ENCODE measurements around the gene TBC1D14.

GRCh38 chr4:6939761-6940743 lies 30.4 kb downstream of the TBC1D14 start:
- TF ChIP-seq, protein P1, sequence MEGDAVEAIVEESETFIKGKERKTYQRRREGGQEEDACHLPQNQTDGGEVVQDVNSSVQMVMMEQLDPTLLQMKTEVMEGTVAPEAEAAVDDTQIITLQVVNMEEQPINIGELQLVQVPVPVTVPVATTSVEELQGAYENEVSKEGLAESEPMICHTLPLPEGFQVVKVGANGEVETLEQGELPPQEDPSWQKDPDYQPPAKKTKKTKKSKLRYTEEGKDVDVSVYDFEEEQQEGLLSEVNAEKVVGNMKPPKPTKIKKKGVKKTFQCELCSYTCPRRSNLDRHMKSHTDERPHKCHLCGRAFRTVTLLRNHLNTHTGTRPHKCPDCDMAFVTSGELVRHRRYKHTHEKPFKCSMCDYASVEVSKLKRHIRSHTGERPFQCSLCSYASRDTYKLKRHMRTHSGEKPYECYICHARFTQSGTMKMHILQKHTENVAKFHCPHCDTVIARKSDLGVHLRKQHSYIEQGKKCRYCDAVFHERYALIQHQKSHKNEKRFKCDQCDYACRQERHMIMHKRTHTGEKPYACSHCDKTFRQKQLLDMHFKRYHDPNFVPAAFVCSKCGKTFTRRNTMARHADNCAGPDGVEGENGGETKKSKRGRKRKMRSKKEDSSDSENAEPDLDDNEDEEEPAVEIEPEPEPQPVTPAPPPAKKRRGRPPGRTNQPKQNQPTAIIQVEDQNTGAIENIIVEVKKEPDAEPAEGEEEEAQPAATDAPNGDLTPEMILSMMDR (IDR thresholded peaks at IDR 0.05 in 2 of 3, conservative IDR thresholded peaks at IDR 0.05 in 1 of 3; ENCODE audit: control insufficient read depth in 2 of 3, extremely low read depth in 1 of 3, insufficient read depth in 1 of 3, low read depth in 3 of 3, low read length in 3 of 3), result no peak
- TF ChIP-seq, protein P2, sequence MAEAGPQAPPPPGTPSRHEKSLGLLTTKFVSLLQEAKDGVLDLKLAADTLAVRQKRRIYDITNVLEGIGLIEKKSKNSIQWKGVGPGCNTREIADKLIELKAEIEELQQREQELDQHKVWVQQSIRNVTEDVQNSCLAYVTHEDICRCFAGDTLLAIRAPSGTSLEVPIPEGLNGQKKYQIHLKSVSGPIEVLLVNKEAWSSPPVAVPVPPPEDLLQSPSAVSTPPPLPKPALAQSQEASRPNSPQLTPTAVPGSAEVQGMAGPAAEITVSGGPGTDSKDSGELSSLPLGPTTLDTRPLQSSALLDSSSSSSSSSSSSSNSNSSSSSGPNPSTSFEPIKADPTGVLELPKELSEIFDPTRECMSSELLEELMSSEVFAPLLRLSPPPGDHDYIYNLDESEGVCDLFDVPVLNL (IDR thresholded peaks at IDR 0.05; ENCODE audit: low read depth, low read length), result no peak
- TF ChIP-seq YY1 (IDR thresholded peaks at IDR 0.05; ENCODE audit: low read depth, low read length), result no peak
- TF ChIP-seq EZH2 (IDR thresholded peaks at IDR 0.05; ENCODE audit: borderline replicate concordance, control insufficient read depth, low read depth, low read length), result no peak
- TF ChIP-seq ZNF274 (IDR thresholded peaks at IDR 0.05; ENCODE audit: insufficient read depth, insufficient read length), result no peak
- peak; percentile 35 to 74; a peak in 2 of 4 replicates for TF ChIP-seq EP300 (IDR thresholded peaks at IDR 0.05; ENCODE audit: borderline replicate concordance in 1 of 2, control insufficient read depth in 1 of 2, low read depth in 2 of 2, low read length in 2 of 2)
- TF ChIP-seq, protein P3, sequence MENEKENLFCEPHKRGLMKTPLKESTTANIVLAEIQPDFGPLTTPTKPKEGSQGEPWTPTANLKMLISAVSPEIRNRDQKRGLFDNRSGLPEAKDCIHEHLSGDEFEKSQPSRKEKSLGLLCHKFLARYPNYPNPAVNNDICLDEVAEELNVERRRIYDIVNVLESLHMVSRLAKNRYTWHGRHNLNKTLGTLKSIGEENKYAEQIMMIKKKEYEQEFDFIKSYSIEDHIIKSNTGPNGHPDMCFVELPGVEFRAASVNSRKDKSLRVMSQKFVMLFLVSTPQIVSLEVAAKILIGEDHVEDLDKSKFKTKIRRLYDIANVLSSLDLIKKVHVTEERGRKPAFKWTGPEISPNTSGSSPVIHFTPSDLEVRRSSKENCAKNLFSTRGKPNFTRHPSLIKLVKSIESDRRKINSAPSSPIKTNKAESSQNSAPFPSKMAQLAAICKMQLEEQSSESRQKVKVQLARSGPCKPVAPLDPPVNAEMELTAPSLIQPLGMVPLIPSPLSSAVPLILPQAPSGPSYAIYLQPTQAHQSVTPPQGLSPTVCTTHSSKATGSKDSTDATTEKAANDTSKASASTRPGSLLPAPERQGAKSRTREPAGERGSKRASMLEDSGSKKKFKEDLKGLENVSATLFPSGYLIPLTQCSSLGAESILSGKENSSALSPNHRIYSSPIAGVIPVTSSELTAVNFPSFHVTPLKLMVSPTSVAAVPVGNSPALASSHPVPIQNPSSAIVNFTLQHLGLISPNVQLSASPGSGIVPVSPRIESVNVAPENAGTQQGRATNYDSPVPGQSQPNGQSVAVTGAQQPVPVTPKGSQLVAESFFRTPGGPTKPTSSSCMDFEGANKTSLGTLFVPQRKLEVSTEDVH (IDR thresholded peaks at IDR 0.05; ENCODE audit: low read depth, partially characterized antibody), result no peak
